OCI-LY1 (cell line): ENCODE measurements around the gene ZNF710.

Experiments used
- EZH2 ChIP-seq: fragments of 200-600 bp; sonication (generic), shearing (Covaris generic); IDR thresholded peaks from 2 replicates; pipeline ENCODE4 v1.8.0; 2017; ENCODE audit warnings: borderline replicate concordance, mixed run types, mild to moderate bottlenecking, antibody characterized with exemption, low read length, moderate library complexity, mixed read lengths
- TF ChIP-seq, protein P1 (sequence below): fragments of 200-600 bp; sonication (generic), shearing (Covaris generic); IDR thresholded peaks from 2 replicates; pipeline ENCODE4 v1.5.1; 2017; ENCODE audit warnings: mild to moderate bottlenecking, antibody characterized with exemption, low read length, moderate library complexity, mixed read lengths

DNA sequence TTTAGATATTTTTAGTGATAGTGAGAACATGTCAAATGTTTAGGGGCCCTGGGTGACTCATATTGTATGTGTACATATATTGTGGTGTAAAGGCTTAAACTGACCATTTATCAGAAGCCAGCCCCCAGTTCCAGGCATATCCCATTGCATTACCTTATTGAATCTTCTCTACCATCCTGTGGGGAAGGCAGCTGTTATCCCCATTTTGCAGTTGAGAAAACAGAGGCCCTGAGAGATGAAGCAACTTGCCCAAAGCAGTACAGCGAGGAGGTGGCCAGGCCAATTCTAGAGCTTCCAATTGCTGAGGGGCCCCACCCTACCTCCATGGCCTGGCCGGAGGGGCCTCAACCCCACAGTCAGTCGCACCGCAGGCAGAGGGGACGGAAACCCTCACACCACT lies 47.9 kb downstream of the ZNF710 start:
- TF ChIP-seq, protein P1, sequence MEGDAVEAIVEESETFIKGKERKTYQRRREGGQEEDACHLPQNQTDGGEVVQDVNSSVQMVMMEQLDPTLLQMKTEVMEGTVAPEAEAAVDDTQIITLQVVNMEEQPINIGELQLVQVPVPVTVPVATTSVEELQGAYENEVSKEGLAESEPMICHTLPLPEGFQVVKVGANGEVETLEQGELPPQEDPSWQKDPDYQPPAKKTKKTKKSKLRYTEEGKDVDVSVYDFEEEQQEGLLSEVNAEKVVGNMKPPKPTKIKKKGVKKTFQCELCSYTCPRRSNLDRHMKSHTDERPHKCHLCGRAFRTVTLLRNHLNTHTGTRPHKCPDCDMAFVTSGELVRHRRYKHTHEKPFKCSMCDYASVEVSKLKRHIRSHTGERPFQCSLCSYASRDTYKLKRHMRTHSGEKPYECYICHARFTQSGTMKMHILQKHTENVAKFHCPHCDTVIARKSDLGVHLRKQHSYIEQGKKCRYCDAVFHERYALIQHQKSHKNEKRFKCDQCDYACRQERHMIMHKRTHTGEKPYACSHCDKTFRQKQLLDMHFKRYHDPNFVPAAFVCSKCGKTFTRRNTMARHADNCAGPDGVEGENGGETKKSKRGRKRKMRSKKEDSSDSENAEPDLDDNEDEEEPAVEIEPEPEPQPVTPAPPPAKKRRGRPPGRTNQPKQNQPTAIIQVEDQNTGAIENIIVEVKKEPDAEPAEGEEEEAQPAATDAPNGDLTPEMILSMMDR = no peak
- no peak for TF ChIP-seq EZH2
